GM06990 (cell line): ENCODE data around the gene FIGNL1.

Experiments used
- DNase-seq: peaks from one replicate; pipeline ENCODE4 v3.0.0-alpha.2; 2011; ENCODE audit not compliant: insufficient read length; ENCODE audit errors: extremely low read depth
- H3K27me3 ChIP-seq: replicated peaks from 2 replicates; pipeline ENCODE4 v1.6.0; 2011; ENCODE audit warnings: low read length; ENCODE audit not compliant: control insufficient read depth, insufficient read depth
- H3K36me3 ChIP-seq: 2 replicates; pipeline ENCODE4 v1.5.1; 2011; ENCODE audit warnings: low read length; ENCODE audit not compliant: control insufficient read depth, insufficient read depth
- H3K4me3 ChIP-seq: replicated peaks from 2 replicates; pipeline ENCODE4 v1.5.1; 2011; ENCODE audit warnings: low read depth, mild to moderate bottlenecking, control low read depth, low read length
- CTCF ChIP-seq: IDR thresholded peaks from 2 replicates; pipeline ENCODE4 v1.5.1; 2011; ENCODE audit warnings: low read length, control low read depth, mild to moderate bottlenecking, inconsistent platforms; ENCODE audit not compliant: insufficient read depth, poor library complexity, severe bottlenecking

FIGNL1 gene

DNA sequence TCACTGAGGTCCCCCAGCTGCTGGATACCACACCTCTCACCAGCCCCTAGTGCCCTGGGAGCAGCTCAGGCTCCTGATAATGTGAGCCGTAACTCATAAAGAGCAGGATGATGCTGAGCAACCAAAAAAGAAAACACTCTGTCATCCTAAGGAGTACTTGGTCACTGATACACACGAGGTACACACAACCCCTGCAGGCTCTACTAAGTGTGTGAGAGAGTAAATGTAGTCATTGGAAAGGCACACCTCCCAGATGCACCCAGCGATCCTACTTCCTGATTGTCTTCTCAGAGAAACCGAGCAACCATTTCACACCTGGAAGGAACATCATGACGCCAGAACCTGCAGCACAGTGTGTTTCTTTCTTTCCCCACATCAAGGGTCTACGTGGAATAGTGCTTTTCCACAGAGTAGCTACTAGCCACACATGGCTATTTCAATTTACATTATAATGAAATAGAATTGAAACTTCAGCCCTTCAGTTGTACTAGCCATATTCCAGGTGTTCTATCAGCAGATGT lies 34.2 kb downstream of the FIGNL1 start:
- no peak for DNase-seq
- no peak for TF ChIP-seq CTCF
- no peaks in the 10 kb centered on the region for H3K36me3 ChIP-seq
- no peaks in the 10 kb centered on the region for H3K27me3 ChIP-seq
- no peak overlapping the region for H3K4me3 ChIP-seq

DNA sequence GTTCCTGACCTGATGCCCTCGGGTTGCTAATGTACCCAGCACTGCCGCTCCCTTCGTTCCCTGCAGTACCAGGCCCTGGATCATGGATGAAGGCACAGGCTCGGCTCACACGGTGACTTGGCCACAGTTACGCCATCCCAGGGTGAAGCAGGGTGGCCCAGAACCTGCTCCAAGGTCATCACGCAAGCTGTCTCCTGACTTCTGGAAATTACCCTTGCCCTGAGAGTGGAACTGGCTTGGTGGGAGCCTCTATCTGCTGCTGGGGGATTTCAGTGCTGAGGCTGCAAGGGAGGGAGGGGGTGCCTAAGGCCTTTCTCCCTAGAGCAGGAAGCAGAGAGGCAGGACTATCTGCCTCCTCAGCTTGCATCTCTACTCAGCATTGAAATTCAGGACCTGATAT lies 36.6 kb downstream of the FIGNL1 start:
- Histone ChIP-seq H3K27me3 (no peaks in the 10 kb centered on the region), H3K4me3 (no peak overlapping the region), H3K36me3 (no peaks in the 10 kb centered on the region)
- no peak for TF ChIP-seq CTCF
- DNase-seq: no peak

- no peak for DNase-seq
- no peaks in the 10 kb centered on the region for H3K27me3 ChIP-seq
- no peak for TF ChIP-seq CTCF
- H3K36me3 ChIP-seq: no peaks in the 10 kb centered on the region
- H3K4me3 ChIP-seq: no peak overlapping the region
These were observed 37.2 kb downstream of the FIGNL1 start for GRCh38 chr7:50412973-50413372.

DNA sequence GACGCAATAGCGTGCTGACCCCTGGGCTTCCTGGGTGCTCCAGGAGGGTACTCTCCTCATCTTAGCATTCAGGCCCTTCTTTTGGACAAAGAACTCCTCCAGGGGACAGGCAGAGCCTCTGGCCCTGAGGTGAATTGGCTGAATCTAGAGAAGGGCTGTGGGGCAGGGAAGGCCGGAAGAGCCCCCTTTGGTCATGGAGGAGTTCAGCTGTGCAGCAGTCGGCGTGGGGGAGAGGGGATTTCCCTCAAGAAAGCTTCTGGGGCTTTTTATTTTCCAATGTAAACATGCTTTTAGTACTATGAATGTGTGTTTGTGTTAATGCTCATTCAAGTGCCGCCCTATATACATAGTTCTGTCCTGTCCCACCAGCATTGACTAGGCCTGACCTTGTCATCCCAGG lies 38.8 kb downstream of the FIGNL1 start:
- no peak for TF ChIP-seq CTCF
- H3K4me3 ChIP-seq: no peak overlapping the region
- H3K36me3 ChIP-seq: no peaks in the 10 kb centered on the region
- no peaks in the 10 kb centered on the region for H3K27me3 ChIP-seq
- no peak for DNase-seq

DNA sequence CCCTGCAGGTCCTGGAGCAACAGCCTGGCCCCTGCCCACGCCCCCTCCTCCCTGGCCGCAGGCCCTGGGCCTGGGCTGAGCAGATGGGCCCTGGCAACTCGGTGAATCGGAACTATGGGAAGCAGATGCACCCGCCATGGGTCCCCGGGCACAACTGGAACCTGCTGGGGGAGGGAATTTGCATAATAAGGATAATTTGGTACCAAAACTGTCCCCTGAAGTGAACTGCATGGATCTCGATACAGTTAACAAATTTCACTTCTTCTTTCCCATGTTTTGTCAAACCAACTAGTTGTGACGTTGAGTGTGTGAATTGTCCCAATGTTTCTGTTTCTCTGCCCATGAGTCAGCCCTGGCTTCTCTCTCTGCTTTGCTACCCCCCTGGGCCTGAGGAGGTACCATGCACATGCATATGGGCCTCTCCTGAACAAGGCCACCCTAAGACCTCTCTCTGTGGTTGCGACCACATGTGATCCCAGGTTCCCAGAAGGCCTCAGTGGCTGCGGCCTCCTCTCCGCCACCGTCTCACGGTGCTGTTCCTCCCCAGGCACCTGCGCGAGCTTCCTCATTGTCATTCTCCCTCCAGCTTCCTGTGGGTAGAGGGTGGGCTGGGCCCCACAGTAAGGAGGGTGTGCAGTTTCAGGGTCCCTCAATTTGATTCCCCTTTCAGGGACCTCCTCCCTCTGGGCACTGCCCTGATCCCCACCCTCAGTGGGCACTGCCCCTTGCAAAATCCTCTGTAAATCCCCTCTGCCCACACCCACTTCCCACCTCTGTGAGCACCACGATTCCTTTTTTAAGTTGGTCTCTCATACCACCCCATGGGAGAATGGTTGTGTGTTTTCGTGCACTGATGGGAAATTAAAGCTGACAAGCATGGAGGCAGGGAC lies 40.0 kb downstream of the FIGNL1 start:
- H3K27me3 ChIP-seq: no peaks in the 10 kb centered on the region
- no peaks in the 10 kb centered on the region for H3K36me3 ChIP-seq
- no peak overlapping the region for H3K4me3 ChIP-seq
- peak; percentile 78 for DNase-seq
- no peak for TF ChIP-seq CTCF

GRCh38 chr7:50406935-50407334 lies 43.2 kb downstream of the FIGNL1 start:
- TF ChIP-seq CTCF: no peak
- no peak for DNase-seq
- H3K27me3 ChIP-seq: no peaks in the 10 kb centered on the region

More at GRCh38 chr7:50406935-50407334, 43.2 kb downstream of the FIGNL1 start:
- Histone ChIP-seq H3K36me3 (peaks cover 3% of the 10 kb centered on the region), H3K4me3 (no peak overlapping the region)
